T1000 (cell line): ENCODE results near the gene PHACTR1.
A peak's percentile ranks its signal among the peaks of the same experiment; 100 is the strongest.

Experiments
- DNase-seq: peaks from one replicate; lab custom pipeline; 2025; ENCODE audit warnings: mixed read lengths; lab: John Stamatoyannopoulos, UW

PHACTR1 gene

GRCh38 chr6:13289789-13290318, 573.3 kb downstream of the PHACTR1 start:
- no peak for DNase-seq

- DNase-seq: no peak
These were observed 573.8 kb downstream of the PHACTR1 start for GRCh38 chr6:13290335-13290734.

GRCh38 chr6:13292774-13293173, 576.2 kb downstream of the PHACTR1 start:
- DNase-seq: no peak

GRCh38 chr6:13294499-13295069, 578.0 kb downstream of the PHACTR1 start:
- DNase-seq: no peak

- DNase-seq: no peak
These were observed 579.0 kb downstream of the PHACTR1 start for GRCh38 chr6:13295576-13295975.

- no peak for DNase-seq
These were observed 580.0 kb downstream of the PHACTR1 start for GRCh38 chr6:13296536-13296997.

- DNase-seq: no peak
These were observed 580.8 kb downstream of the PHACTR1 start for GRCh38 chr6:13297391-13297790.

GRCh38 chr6:13298446-13298845, 581.9 kb downstream of the PHACTR1 start:
- DNase-seq: no peak

- DNase-seq: no peak
These were observed 582.8 kb downstream of the PHACTR1 start for GRCh38 chr6:13299403-13299821.

- no peak for DNase-seq
These were observed 583.4 kb downstream of the PHACTR1 start for GRCh38 chr6:13299918-13300317.

GRCh38 chr6:13300643-13301590, 584.4 kb downstream of the PHACTR1 start:
- DNase-seq: no peak

- DNase-seq: no peak
These were observed 585.7 kb downstream of the PHACTR1 start for GRCh38 chr6:13302291-13302690.

GRCh38 chr6:13302751-13303667, 586.4 kb downstream of the PHACTR1 start:
- DNase-seq: peak; percentile 57

- no peak for DNase-seq
These were observed 587.1 kb downstream of the PHACTR1 start for GRCh38 chr6:13303668-13304017.

- DNase-seq: no peak
These were observed 587.5 kb downstream of the PHACTR1 start for GRCh38 chr6:13304101-13304500.

GRCh38 chr6:13304580-13305260, 588.2 kb downstream of the PHACTR1 start:
- DNase-seq: no peak

- DNase-seq: no peak
These were observed 588.7 kb downstream of the PHACTR1 start for GRCh38 chr6:13305288-13305687.

GRCh38 chr6:13305791-13306190, 589.2 kb downstream of the PHACTR1 start:
- DNase-seq: no peak

- no peak for DNase-seq
These were observed 591.0 kb downstream of the PHACTR1 start for GRCh38 chr6:13307508-13307995.

- no peak for DNase-seq
These were observed 591.8 kb downstream of the PHACTR1 start for GRCh38 chr6:13308332-13308731.

- no peak for DNase-seq
These were observed 594.6 kb downstream of the PHACTR1 start for GRCh38 chr6:13311155-13311554.
